Adrenal gland (tissue), 12 donors: ENCODE measurements around the gene ERBB2. TPM values are rescaled to one million over a fixed set of nuclear protein-coding genes. Genes with fewer than 3 reads are reported as not detected.

Source experiments
- DNase-seq, 7 donors: peaks; one replicate each; pipeline ENCODE4 v3.0.0-alpha.2; 2019 to 2020
- H3K27ac ChIP-seq, 5 donors: fragments of 200-600 bp; sonication (generic) in 4 of 5; 1 replicate in 3 of 5; 2 replicates in 2 of 5; pipeline versions ENCODE4 v1.5.1 to v1.8.0; 2016 to 2020; ENCODE audit warnings: mild to moderate bottlenecking in 1 of 5
- H3K27me3 ChIP-seq: fragments of 200-600 bp; 2 replicates; pipeline ENCODE4 v1.8.0; 2021
- H3K36me3 ChIP-seq, 2 donors: fragments of 200-600 bp; replicated peaks in 1 of 2; 1 replicate in 1 of 2; 2 replicates in 1 of 2; pipeline versions ENCODE4 v1.5.1 to v1.8.0; 2018 to 2022
- H3K4me1 ChIP-seq, 2 donors: fragments of 200-600 bp; replicated peaks in 1 of 2; 1 replicate in 1 of 2; 2 replicates in 1 of 2; pipeline versions ENCODE4 v1.5.1 to v1.8.0; 2018 to 2021
- H3K4me3 ChIP-seq, 4 donors: fragments of 200-600 bp; sonication (generic) in 3 of 4; one replicate each; pipeline ENCODE4 v1.5.1; 2016 to 2018
- H3K9me3 ChIP-seq, 3 donors: fragments of 200-600 bp; sonication (generic) in 1 of 3; replicated peaks in 1 of 3; 1 replicate in 2 of 3; 2 replicates in 1 of 3; pipeline versions ENCODE4 v1.5.1 to v1.8.0; 2016 to 2021
- CTCF ChIP-seq, 6 experiments: fragments of 450-650 bp in 4 of 6; fragments of 200-600 bp in 2 of 6; sonication (generic) in 1 of 6; IDR thresholded peaks; 1 replicate in 5 of 6; 2 replicates in 1 of 6; pipeline versions ENCODE4 v1.5.1 to v1.8.0; 2016 to 2021; ENCODE audit warnings: antibody characterized with exemption in 6 of 6, mild to moderate bottlenecking in 2 of 6, moderate library complexity in 1 of 6
- POLR2A ChIP-seq, 2 donors: fragments of 450-650 bp; IDR thresholded peaks; one replicate each; pipeline ENCODE4 v1.6.1; 2017; ENCODE audit warnings: antibody characterized with exemption in 2 of 2, mild to moderate bottlenecking in 2 of 2, moderate library complexity in 1 of 2
- WGBS, 4 donors: extraction: QIAGEN DNeasy Blood & Tissue Kit in 2 of 4; methylation state at CpG; one replicate each; pipeline versions ENCODE4 v1.1.5 to v1.1.7; 2013 to 2017; 5-methylcytosine and 5-hydroxymethylcytosine counted together
- intact Hi-C, 2 donors: fragments of 100-400 bp; cut with DNase I; formaldehyde crosslinking; loops; one replicate each; pipeline versions ENCODE4 v1.14.1 to v1.15.0; 2022 to 2023
- polyA plus RNA-seq, 3 donors: library from polyadenylated mRNA; stranded (reverse); fragments of 200-250 nt in 2 of 3; fragments of 350-450 nt in 1 of 3; fragmentation: Illumina TruSeq in 1 of 3; extraction: RNeasy Lipid Tissue Mini Kit (QIAGEN cat#74804) in 1 of 3; gene quantifications; one replicate each; pipeline ENCODE4 v1.2.3, GENCODE V29; 2013 to 2014
- total RNA-seq, 9 donors: library from RNA; depleted of rRNA in 4 of 9; stranded (reverse); fragments of >200 nt in 4 of 9; fragments of 120-200 nt in 1 of 9; fragmentation: NEBNext Ultra II Directional in 1 of 9; extraction: Animal tissue kit (Norgen Biotek cat#: 25700) in 1 of 9; gene quantifications; one replicate each; pipeline versions ENCODE4 v1.1.0 to v1.2.4, GENCODE V29; 2013 to 2023
- donor health status: healthy with polysubstance abuse.
- donor health status: Bipolar disorder and iron deficiency.
- donor health status: DM: yes; HTN: yes; CAD: no.
- donor health status: DM: no; HTN: no; CAD: no.
- donor health status: DM: no; HTN: no; CAD: no.
- donor health status: DM: yes; HTN: yes; CAD: no.

The ERBB2 gene
- total and polyA plus RNA-seq, 12 donors, result 4.8 to 16.9 (median 11.9) TPM

- intact Hi-C loops, result no loop called here
- TF ChIP-seq CTCF (IDR thresholded peaks at IDR 0.05) (no peak), POLR2A (IDR thresholded peaks at IDR 0.05) (no peak)
- Histone ChIP-seq H3K27ac (peak overlapping the region in 1 of 5 donors; percentile 74), H3K9me3 (no peaks in the 10 kb centered on the region), H3K4me1 (peaks cover 19 to 53% of the 10 kb centered on the region in 2 donors), H3K36me3 (peaks cover 0 to 40% of the 10 kb centered on the region in 2 donors), H3K27me3 (peaks cover 3% of the 10 kb centered on the region), H3K4me3 (no peak overlapping the region)
- WGBS, 4 donors, result 67 to 90% (median 74%) methylated on average over 3 to 17 of the region's 17 CpGs
- DNase-seq, result peak in 1 of 7 donors; percentile 73
Measured at GRCh38 chr17:39663688-39664580, 35.9 kb upstream of the ERBB2 start.

GRCh38 chr17:39664581-39665561 lies 35.0 kb upstream of the ERBB2 start, which contains the start of gene TCAP:
Gene TCAP (plus strand): TSS chr17:39665349. CDS start chr17:39665360, 11 bp downstream.
- Histone ChIP-seq H3K9me3 (no peaks in the 10 kb centered on the region), H3K27ac (peak within 1 kb of the TSS in 1 of 5 donors; percentile 74), H3K36me3 (peaks cover 0 to 31% of the 10 kb centered on the region in 2 donors), H3K4me1 (peaks cover 19 to 45% of the 10 kb centered on the region in 2 donors), H3K27me3 (peaks cover 10% of the 10 kb centered on the region), H3K4me3 (no peak within 1 kb of the TSS)
- DNase-seq, result peak in 1 of 7 donors; percentile 69
- WGBS, 4 donors, result 38 to 50% (median 40%) methylated on average over 11 to 15 of the region's 15 CpGs
- intact Hi-C loops, result no loop called here
- no peak for TF ChIP-seq CTCF (IDR thresholded peaks at IDR 0.05)
- TF ChIP-seq POLR2A (IDR thresholded peaks at IDR 0.05), result no peak

GRCh38 chr17:39665642-39666224 lies 34.1 kb upstream of the ERBB2 start:
- peaks cover 15% of the 10 kb centered on the region for H3K27me3 ChIP-seq
- no peaks in the 10 kb centered on the region for H3K9me3 ChIP-seq
- H3K27ac ChIP-seq, result peak overlapping the region in 1 of 5 donors; percentile 74
- H3K4me3 ChIP-seq, result no peak overlapping the region
- H3K36me3 ChIP-seq, result peaks cover 0 to 22% of the 10 kb centered on the region in 2 donors
- peak in 1 of 7 donors; percentile 88 for DNase-seq
- 43 to 58% (median 48%) methylated on average over 7 to 17 of the region's 17 CpGs; no CpG with 5 or more reads in 1 of the 4 donors for WGBS, 4 donors
- intact Hi-C loops, result no loop called here
- H3K4me1 ChIP-seq, result peaks cover 19 to 37% of the 10 kb centered on the region in 2 donors
- no peak for TF ChIP-seq POLR2A (IDR thresholded peaks at IDR 0.05)
- peak in 2 of 6 experiments; percentile 4 to 18 for TF ChIP-seq CTCF (IDR thresholded peaks at IDR 0.05)
